ENCODE measurements around the gene TTLL6.
"Not testable (repeated sequence)": the region's sequence is repeated elsewhere in the genome, so short reads cannot be mapped to it uniquely, and the experiment has no call there.

TTLL6 gene

GRCh38 chr17:48816774-48817590 is at the start of gene TTLL6:
TSS of gene TTLL6 (minus strand) at chr17:48817229. CDS start at chr17:48817072, 157 bp downstream.
- peak; percentile 36 to 50 (median 50) for DNase-seq (ENCODE audit: low read depth in 3 of 3, low spot score in 1 of 3)

GRCh38 chr17:48860456-48860855 is 43.4 kb upstream of the TTLL6 start:
- DNase-seq (ENCODE audit: low read depth in 3 of 3, low spot score in 1 of 3) = no peak

- no peak for DNase-seq (ENCODE audit: low read depth in 3 of 3, low spot score in 1 of 3)
Observed at GRCh38 chr17:48860034-48860433, 43.0 kb upstream of the TTLL6 start.

GRCh38 chr17:48856122-48856821 is 39.2 kb upstream of the TTLL6 start:
- DNase-seq (ENCODE audit: low read depth in 3 of 3, low spot score in 1 of 3) = no peak

GRCh38 chr17:48854774-48855476 is 37.9 kb upstream of the TTLL6 start:
- no peak for DNase-seq (ENCODE audit: low read depth in 3 of 3, low spot score in 1 of 3)

GRCh38 chr17:48850792-48851323 is 33.8 kb upstream of the TTLL6 start:
- DNase-seq (ENCODE audit: low read depth in 3 of 3, low spot score in 1 of 3) = no peak

GRCh38 chr17:48843187-48843900 is 26.3 kb upstream of the TTLL6 start:
- no peak for DNase-seq (ENCODE audit: low read depth in 3 of 3, low spot score in 1 of 3)

GRCh38 chr17:48842746-48843145 is 25.7 kb upstream of the TTLL6 start:
- DNase-seq (ENCODE audit: low read depth in 3 of 3, low spot score in 1 of 3) = no peak

GRCh38 chr17:48841395-48841831 is 24.4 kb upstream of the TTLL6 start:
- no peak for DNase-seq (ENCODE audit: low read depth in 3 of 3, low spot score in 1 of 3)

GRCh38 chr17:48840441-48840840 is 23.4 kb upstream of the TTLL6 start:
- DNase-seq (ENCODE audit: low read depth in 3 of 3, low spot score in 1 of 3) = no peak

- not testable (repeated sequence) for DNase-seq (ENCODE audit: low read depth in 3 of 3, low spot score in 1 of 3)
Observed at GRCh38 chr17:48837458-48837857, 20.4 kb upstream of the TTLL6 start.

- DNase-seq (ENCODE audit: low read depth in 3 of 3, low spot score in 1 of 3) = no peak
Observed at GRCh38 chr17:48835971-48836370, 18.9 kb upstream of the TTLL6 start.

GRCh38 chr17:48834973-48835372 is 17.9 kb upstream of the TTLL6 start:
- DNase-seq (ENCODE audit: low read depth in 3 of 3, low spot score in 1 of 3) = no peak

GRCh38 chr17:48831549-48831883 is 14.5 kb upstream of the TTLL6 start:
- no peak for DNase-seq (ENCODE audit: low read depth in 3 of 3, low spot score in 1 of 3)

GRCh38 chr17:48830840-48831548 is 14.0 kb upstream of the TTLL6 start, which contains the start of gene CALCOCO2:
TSS of gene CALCOCO2 (plus strand) at chr17:48831035. CDS start at chr17:48841708, 10,673 bp downstream.
- peak; percentile 65 to 75 (median 66) for DNase-seq (ENCODE audit: low read depth in 3 of 3, low spot score in 1 of 3)

- DNase-seq (ENCODE audit: low read depth in 3 of 3, low spot score in 1 of 3) = no peak
Observed at GRCh38 chr17:48825446-48826381, 8.7 kb upstream of the TTLL6 start.

- not testable (repeated sequence) for DNase-seq (ENCODE audit: low read depth in 3 of 3, low spot score in 1 of 3)
Observed at GRCh38 chr17:48820936-48821335, 3.9 kb upstream of the TTLL6 start.

- DNase-seq (ENCODE audit: low read depth in 3 of 3, low spot score in 1 of 3) = no peak
Observed at GRCh38 chr17:48819466-48819865, 2.4 kb upstream of the TTLL6 start.

- no peak for DNase-seq (ENCODE audit: low read depth in 3 of 3, low spot score in 1 of 3)
Observed at GRCh38 chr17:48818361-48818841, 1.4 kb upstream of the TTLL6 start.

Measured in stimulated activated CD4-positive, alpha-beta T cell treated with anti-CD3 and anti-CD28 coated beads, TNF-alpha, amount 100 ng/mL, for 1 hour (primary cell).